Hepatocyte (in vitro differentiated cells): ENCODE data around the gene DIP2C.

Experiments used
- EZH2phosphoT487 ChIP-seq: fragments of 200-600 bp; sonication (generic); IDR thresholded peaks from one replicate; pipeline ENCODE4 v1.6.1; 2018; ENCODE audit warnings: antibody characterized with exemption, mild to moderate bottlenecking, low read depth, moderate library complexity; ENCODE audit not compliant: unreplicated experiment, severe bottlenecking
- TF ChIP-seq, protein P1 (sequence below): fragments of 200-600 bp; sonication (generic); IDR thresholded peaks from 2 replicates; pipeline ENCODE4 v1.5.1; 2016; ENCODE audit warnings: antibody characterized with exemption, mild to moderate bottlenecking; ENCODE audit not compliant: poor library complexity

DNA sequence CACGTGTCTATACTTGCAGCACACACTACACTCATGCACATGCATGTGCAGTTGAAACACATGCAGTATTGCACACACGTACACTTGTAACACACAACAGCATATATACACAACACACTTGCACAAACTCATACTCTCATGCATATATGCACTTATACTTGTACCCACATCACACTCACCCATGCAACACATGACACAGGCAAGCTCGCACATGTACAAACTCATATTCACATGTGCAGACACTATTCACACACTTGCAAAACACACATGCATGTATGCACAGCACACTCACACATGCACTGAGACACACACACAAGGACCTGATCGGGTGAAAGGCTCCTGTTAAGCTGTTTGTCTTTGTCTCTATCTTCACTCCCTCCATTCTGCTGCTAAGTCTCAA is 384.4 kb downstream of the DIP2C start:
- TF ChIP-seq, protein P1, sequence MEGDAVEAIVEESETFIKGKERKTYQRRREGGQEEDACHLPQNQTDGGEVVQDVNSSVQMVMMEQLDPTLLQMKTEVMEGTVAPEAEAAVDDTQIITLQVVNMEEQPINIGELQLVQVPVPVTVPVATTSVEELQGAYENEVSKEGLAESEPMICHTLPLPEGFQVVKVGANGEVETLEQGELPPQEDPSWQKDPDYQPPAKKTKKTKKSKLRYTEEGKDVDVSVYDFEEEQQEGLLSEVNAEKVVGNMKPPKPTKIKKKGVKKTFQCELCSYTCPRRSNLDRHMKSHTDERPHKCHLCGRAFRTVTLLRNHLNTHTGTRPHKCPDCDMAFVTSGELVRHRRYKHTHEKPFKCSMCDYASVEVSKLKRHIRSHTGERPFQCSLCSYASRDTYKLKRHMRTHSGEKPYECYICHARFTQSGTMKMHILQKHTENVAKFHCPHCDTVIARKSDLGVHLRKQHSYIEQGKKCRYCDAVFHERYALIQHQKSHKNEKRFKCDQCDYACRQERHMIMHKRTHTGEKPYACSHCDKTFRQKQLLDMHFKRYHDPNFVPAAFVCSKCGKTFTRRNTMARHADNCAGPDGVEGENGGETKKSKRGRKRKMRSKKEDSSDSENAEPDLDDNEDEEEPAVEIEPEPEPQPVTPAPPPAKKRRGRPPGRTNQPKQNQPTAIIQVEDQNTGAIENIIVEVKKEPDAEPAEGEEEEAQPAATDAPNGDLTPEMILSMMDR, result no peak
- no peak for TF ChIP-seq EZH2phosphoT487
